Activated T-cell treated with anti-CD3 and anti-CD28 coated beads, Interleukin-2, amount 50 U/mL, for 72 hours (primary cell): ENCODE data around the gene INPP1. TPM values are rescaled to one million over a fixed set of nuclear protein-coding genes. Genes with fewer than 3 reads are reported as not detected.
A peak's percentile ranks its signal among the peaks of the same experiment; 100 is the strongest.

Experiments used
- ATAC-seq, 2 donors: fragments of 150-1000 bp; cut with Tn5 transposase; replicated peaks in 1 of 2; 2 replicates each; pipeline ENCODE4 v1.10.0; 2021; ENCODE audit warnings: moderate library complexity in 2 of 2, mild to moderate bottlenecking in 1 of 2
- DNase-seq, 2 donors: peaks; one replicate each; pipeline ENCODE4 v3.0.0; 2021 to 2022; ENCODE audit warnings: mixed read lengths in 1 of 2
- H3K27ac Mint-ChIP-seq: one replicate; pipeline ENCODE4 v1.8.0; 2022; ENCODE audit warnings: mild to moderate bottlenecking, moderate library complexity, mixed read lengths
- H3K27me3 Mint-ChIP-seq: one replicate; pipeline ENCODE4 v1.8.0; 2022; ENCODE audit warnings: low read depth, mixed read lengths
- H3K36me3 Mint-ChIP-seq, 2 donors: one replicate each; pipeline ENCODE4 v1.8.0; 2022; ENCODE audit warnings: mixed read lengths in 2 of 2, mild to moderate bottlenecking in 1 of 2; ENCODE audit not compliant: insufficient read depth in 2 of 2
- H3K4me1 Mint-ChIP-seq: one replicate; pipeline ENCODE4 v1.8.0; 2022; ENCODE audit warnings: low read depth, mixed read lengths
- H3K4me3 Mint-ChIP-seq, 2 donors: one replicate each; pipeline ENCODE4 v1.8.0; 2022; ENCODE audit warnings: mild to moderate bottlenecking in 2 of 2, mixed read lengths in 2 of 2, moderate library complexity in 2 of 2
- H3K9me3 Mint-ChIP-seq, 2 donors: one replicate each; pipeline ENCODE4 v1.8.0; 2022; ENCODE audit warnings: mixed read lengths in 2 of 2
- total RNA-seq, 2 donors: library from RNA; stranded (reverse); gene quantifications; one replicate each; pipeline ENCODE4 v1.2.3, GENCODE V29; 2022

INPP1 gene
- total RNA-seq, 2 donors from 2014 or later = 19.4 TPM

- Mint-ChIP-seq H3K27ac (no peak overlapping the region), H3K4me3 (no peak overlapping the region)
- no peak for ATAC-seq
Observed at GRCh38 chr2:190380962-190381412, 37.6 kb downstream of the INPP1 start.

DNA sequence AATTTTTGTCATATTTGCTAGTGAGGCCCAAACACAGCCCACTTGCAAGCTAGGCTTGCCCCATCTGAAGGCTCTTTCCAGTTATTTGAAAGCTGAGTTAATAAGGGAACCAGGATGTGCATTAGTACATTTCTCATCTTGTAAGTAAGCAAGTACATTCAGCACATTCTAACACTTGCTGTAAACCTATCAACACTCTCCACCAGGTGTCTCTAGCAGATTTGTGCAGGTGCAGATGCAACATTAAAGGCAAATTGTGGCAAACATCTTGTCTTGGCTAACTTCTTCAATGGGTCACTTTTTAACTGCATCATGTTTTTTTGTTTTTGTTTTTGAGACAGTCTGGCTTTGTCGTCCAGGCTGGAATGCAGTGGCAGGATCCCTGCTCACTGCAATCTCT lies 39.5 kb downstream of the INPP1 start:
- Mint-ChIP-seq H3K9me3 (no peaks in the 10 kb centered on the region), H3K27me3 (no peaks in the 10 kb centered on the region), H3K4me1 (peaks cover 5% of the 10 kb centered on the region), H3K36me3 (no peaks in the 10 kb centered on the region), H3K27ac (no peak overlapping the region), H3K4me3 (no peak overlapping the region)
- ATAC-seq = peak; percentile 74 to 81
- DNase-seq = peak; percentile 14 to 25

More at GRCh38 chr2:190380962-190381412, 37.6 kb downstream of the INPP1 start:
- Mint-ChIP-seq H3K36me3 (no peaks in the 10 kb centered on the region), H3K4me1 (peaks cover 5% of the 10 kb centered on the region), H3K27me3 (peaks cover 6% of the 10 kb centered on the region), H3K9me3 (no peaks in the 10 kb centered on the region)
- DNase-seq = no peak

DNA sequence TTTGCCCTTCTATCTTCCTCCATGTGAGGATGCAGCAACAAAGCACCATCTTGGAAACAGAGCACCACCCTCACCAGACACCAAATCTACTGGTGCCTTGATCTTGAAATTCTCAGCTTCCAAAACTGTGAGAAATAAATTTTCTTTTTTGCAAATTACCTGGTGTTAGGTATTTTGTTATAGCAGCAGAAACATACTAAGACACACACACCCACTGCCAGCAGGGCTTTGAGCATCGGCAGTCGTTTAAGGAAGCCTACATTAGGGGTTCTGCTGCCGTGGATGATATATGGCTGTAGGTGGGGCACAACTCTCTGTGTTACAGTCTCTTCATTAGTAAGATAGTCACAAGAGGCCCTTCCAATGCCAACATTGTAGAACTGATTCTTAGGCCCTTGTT lies 44.0 kb downstream of the INPP1 start:
- H3K4me1 Mint-ChIP-seq = peaks cover 5% of the 10 kb centered on the region
- H3K27me3 Mint-ChIP-seq = peaks cover 7% of the 10 kb centered on the region
- DNase-seq (no peak), ATAC-seq (no peak)
- no peak overlapping the region for H3K27ac Mint-ChIP-seq
- no peaks in the 10 kb centered on the region for H3K36me3 Mint-ChIP-seq
- H3K9me3 Mint-ChIP-seq = no peaks in the 10 kb centered on the region
- H3K4me3 Mint-ChIP-seq = no peak overlapping the region

DNA sequence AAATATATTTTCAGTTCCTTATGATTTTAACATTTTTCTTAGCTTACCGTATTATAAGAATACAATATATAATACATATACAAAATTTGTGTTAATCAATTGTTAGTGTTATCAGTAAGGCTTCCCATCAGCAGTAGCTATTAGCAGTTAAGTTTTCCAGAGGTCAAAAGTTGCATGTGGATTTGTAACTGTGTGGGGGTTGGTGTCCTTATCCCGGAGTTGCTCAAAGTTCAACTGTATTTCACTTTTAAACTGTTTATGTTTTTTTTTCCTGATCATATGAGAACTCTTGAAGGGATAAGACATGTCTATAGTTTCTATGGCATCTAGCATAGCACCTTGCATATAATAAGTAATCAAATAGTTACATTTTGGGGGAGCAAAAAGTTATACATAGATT lies 52.9 kb downstream of the INPP1 start:
- H3K4me1 Mint-ChIP-seq = no peaks in the 10 kb centered on the region
- H3K9me3 Mint-ChIP-seq = no peaks in the 10 kb centered on the region
- no peak overlapping the region for H3K27ac Mint-ChIP-seq
- no peak for DNase-seq
- H3K4me3 Mint-ChIP-seq = no peak overlapping the region
- no peak for ATAC-seq
- H3K27me3 Mint-ChIP-seq = peaks cover 6% of the 10 kb centered on the region
- no peaks in the 10 kb centered on the region for H3K36me3 Mint-ChIP-seq

- DNase-seq = no peak
- no peak for ATAC-seq
- Mint-ChIP-seq H3K4me1 (no peaks in the 10 kb centered on the region), H3K9me3 (no peaks in the 10 kb centered on the region), H3K36me3 (no peaks in the 10 kb centered on the region), H3K27me3 (no peaks in the 10 kb centered on the region), H3K27ac (no peak overlapping the region), H3K4me3 (no peak overlapping the region)
Observed at GRCh38 chr2:190402986-190403603, 59.7 kb downstream of the INPP1 start.

GRCh38 chr2:190404487-190404886 lies 61.1 kb downstream of the INPP1 start:
- ATAC-seq (peak; percentile 34 to 35), DNase-seq (peak; percentile 22 to 23)
- Mint-ChIP-seq H3K27ac (no peak overlapping the region), H3K27me3 (no peaks in the 10 kb centered on the region), H3K36me3 (no peaks in the 10 kb centered on the region), H3K4me3 (no peak overlapping the region), H3K9me3 (no peaks in the 10 kb centered on the region), H3K4me1 (peaks cover 3% of the 10 kb centered on the region)

GRCh38 chr2:190405070-190405469 lies 61.7 kb downstream of the INPP1 start:
- Mint-ChIP-seq H3K27me3 (no peaks in the 10 kb centered on the region), H3K4me3 (no peak overlapping the region), H3K27ac (no peak overlapping the region), H3K9me3 (no peaks in the 10 kb centered on the region), H3K4me1 (peaks cover 9% of the 10 kb centered on the region), H3K36me3 (no peaks in the 10 kb centered on the region)
- ATAC-seq = no peak
- DNase-seq = no peak

DNA sequence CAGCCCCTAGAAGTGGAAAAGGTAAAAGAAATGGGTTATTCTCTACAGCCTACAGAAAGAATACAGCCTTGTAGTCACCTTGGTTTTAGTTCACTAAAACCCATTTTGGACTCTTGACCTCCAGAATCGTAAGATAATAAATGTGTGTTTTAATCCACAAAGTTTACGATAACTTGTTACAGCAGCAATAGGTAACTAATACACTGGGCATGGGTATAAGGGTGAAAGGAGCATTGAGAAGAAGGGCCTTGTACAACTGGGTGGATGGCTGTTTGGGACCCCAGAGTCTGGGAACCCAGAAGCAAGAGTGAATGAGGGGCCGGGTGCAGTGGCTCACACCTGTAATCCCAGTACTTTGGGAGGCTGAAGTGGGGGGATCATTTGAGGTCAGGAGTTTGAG lies 62.6 kb downstream of the INPP1 start:
- Mint-ChIP-seq H3K27ac (no peak overlapping the region), H3K36me3 (no peaks in the 10 kb centered on the region), H3K27me3 (no peaks in the 10 kb centered on the region), H3K4me3 (no peak overlapping the region), H3K9me3 (no peaks in the 10 kb centered on the region), H3K4me1 (peaks cover 17% of the 10 kb centered on the region)
- DNase-seq (no peak), ATAC-seq (no peak)

- peak overlapping the region; percentile 81 to 82 for H3K4me3 Mint-ChIP-seq
Observed at GRCh38 chr2:190406805-190407204, 63.4 kb downstream of the INPP1 start.

DNA sequence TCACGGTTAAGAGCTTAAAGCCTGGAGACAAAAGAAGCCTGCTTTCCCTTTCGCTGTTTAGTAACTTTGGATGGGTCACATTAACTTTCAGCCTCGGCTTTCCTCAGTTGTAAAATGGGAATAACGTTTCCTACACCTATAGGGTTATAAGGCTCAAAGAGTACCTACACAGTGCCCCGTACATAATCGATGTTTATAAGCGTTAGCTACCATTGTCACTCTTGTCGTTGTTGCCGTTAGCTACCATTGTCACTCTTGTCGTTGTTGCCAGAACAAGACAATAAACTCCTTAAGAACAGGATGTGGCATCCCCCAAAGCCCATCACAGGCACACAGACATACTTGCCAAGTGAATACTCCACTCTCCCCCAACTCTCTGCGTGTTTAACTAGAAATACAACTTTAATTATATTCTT lies 63.9 kb downstream of the INPP1 start:
- Mint-ChIP-seq H3K9me3 (no peaks in the 10 kb centered on the region), H3K4me3 (peak overlapping the region; percentile 81 to 82), H3K27ac (peak overlapping the region; percentile 81), H3K36me3 (peaks cover 0 to 4% of the 10 kb centered on the region in 2 donors), H3K27me3 (no peaks in the 10 kb centered on the region), H3K4me1 (peaks cover 30% of the 10 kb centered on the region)
- ATAC-seq = peak; percentile 49 to 60
- DNase-seq = peak; percentile 42 to 60

More at GRCh38 chr2:190406805-190407204, 63.4 kb downstream of the INPP1 start:
- H3K4me1 Mint-ChIP-seq = peaks cover 25% of the 10 kb centered on the region
- no peaks in the 10 kb centered on the region for H3K27me3 Mint-ChIP-seq
- no peak for DNase-seq
- ATAC-seq = no peak
- no peaks in the 10 kb centered on the region for H3K9me3 Mint-ChIP-seq
- H3K27ac Mint-ChIP-seq = no peak overlapping the region
- peaks cover 0 to under 1% of the 10 kb centered on the region in 2 donors for H3K36me3 Mint-ChIP-seq

GRCh38 chr2:190407662-190408537 lies 64.5 kb downstream of the INPP1 start, which contains the start of gene MFSD6:
MFSD6 (plus strand) TSS chr2:190408355; CDS start chr2:190436030, 27,675 bp downstream.
- Mint-ChIP-seq H3K4me1 (peaks cover 34% of the 10 kb centered on the region), H3K36me3 (peaks cover 0 to 4% of the 10 kb centered on the region in 2 donors), H3K4me3 (peak within 1 kb of the TSS; percentile 85 to 88), H3K9me3 (no peaks in the 10 kb centered on the region), H3K27me3 (no peaks in the 10 kb centered on the region), H3K27ac (peak within 1 kb of the TSS; percentile 92)
- ATAC-seq = peak; percentile 66 to 69
- peak; percentile 65 to 71 for DNase-seq

DNA sequence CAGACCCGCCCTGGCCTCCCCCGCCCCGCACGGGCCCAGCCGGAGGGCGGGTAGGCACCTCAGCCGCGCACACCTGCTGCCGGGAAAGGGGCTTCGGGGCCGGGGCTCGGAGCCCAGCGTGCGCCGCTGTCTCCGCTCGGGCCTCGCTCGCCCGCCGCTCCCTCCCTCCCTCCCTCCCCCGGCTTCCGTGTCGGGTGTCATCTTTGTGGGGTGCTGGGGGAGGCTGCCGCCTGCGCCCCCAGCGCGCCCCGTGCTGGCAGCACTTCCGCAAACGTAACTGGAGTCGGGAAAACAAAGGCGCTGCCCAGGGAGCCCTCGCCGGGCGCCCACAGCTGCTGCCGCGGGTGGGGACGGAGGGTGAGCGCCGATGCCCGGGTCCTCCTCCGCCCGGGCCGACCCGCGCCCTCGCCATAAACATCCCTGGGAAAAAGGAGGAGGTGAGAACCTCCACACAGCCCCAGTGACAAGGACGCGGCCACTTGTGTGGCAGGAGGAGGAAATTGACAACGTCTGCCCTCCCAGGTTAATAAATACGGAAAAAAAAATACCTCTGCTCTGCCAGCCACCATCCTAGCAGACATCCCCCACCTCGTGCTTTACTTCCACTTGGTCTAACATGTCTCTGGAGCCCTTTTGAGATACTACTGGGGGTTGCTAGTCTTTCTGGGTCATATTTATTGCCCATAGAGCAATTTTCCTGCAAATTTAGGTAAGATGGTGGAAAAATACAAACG lies 65.3 kb downstream of the INPP1 start:
- Mint-ChIP-seq H3K4me1 (peaks cover 43% of the 10 kb centered on the region), H3K27me3 (no peaks in the 10 kb centered on the region), H3K4me3 (peak overlapping the region; percentile 85 to 88), H3K36me3 (peaks cover 0 to 4% of the 10 kb centered on the region in 2 donors), H3K9me3 (no peaks in the 10 kb centered on the region), H3K27ac (peak overlapping the region; percentile 92)
- ATAC-seq = peak; percentile 64 to 65
- DNase-seq = peak; percentile 72

DNA sequence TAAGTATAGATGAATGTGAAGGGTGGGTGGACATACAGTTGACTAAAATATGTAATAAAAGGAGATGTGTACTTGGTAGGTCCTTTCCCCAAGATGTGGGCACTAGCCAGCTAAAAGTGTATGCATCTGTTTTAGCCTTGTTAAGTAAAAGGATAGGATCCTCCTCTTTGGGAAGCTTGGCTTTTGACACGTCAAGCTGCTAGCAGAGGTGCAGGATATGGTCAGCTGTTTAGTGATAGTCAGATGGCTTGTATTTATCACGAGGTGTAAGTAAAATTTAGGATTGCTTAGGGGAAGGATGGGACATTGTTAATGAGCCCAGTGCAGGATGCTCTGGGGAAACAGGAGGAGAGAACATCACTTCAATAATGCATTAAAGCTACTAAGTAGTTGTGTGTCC lies 66.2 kb downstream of the INPP1 start:
- peaks cover 49% of the 10 kb centered on the region for H3K4me1 Mint-ChIP-seq
- H3K36me3 Mint-ChIP-seq = peaks cover 0 to 4% of the 10 kb centered on the region in 2 donors
- ATAC-seq (no peak), DNase-seq (no peak)
- no peaks in the 10 kb centered on the region for H3K27me3 Mint-ChIP-seq
- H3K27ac Mint-ChIP-seq = peak overlapping the region; percentile 92
- H3K4me3 Mint-ChIP-seq = peak overlapping the region; percentile 85 to 88
- H3K9me3 Mint-ChIP-seq = no peaks in the 10 kb centered on the region
